DOHH2 (cell line): ENCODE measurements around the gene ANKRD55.

Source experiments
- H3F3A ChIP-seq: fragments of 200-600 bp; sonication (generic), shearing (Covaris generic); 2 replicates; pipeline ENCODE4 v1.6.0; 2016; ENCODE audit warnings: antibody characterized with exemption, mild to moderate bottlenecking; ENCODE audit not compliant: control insufficient read depth, insufficient read depth
- H3K27ac ChIP-seq: fragments of 200-600 bp; sonication (generic); 2 replicates; pipeline ENCODE4 v1.5.1; 2014; ENCODE audit warnings: low read depth, mild to moderate bottlenecking, low read length, moderate library complexity
- H3K27me3 ChIP-seq: fragments of 200-600 bp; sonication (generic); 2 replicates; pipeline ENCODE4 v1.6.1; 2014; ENCODE audit warnings: mild to moderate bottlenecking, low read length, mixed read lengths; ENCODE audit not compliant: control insufficient read depth
- H3K36me3 ChIP-seq: fragments of 200-600 bp; sonication (generic); 2 replicates; pipeline ENCODE4 v1.6.1; 2014; ENCODE audit warnings: mild to moderate bottlenecking, low read length, moderate library complexity, mixed read lengths; ENCODE audit not compliant: control insufficient read depth
- H3K4me1 ChIP-seq: fragments of 200-600 bp; sonication (generic); 2 replicates; pipeline ENCODE4 v1.6.1; 2014; ENCODE audit warnings: mild to moderate bottlenecking, low read length, mixed read lengths; ENCODE audit not compliant: control insufficient read depth
- H3K4me2 ChIP-seq: fragments of 200-600 bp; sonication (generic); 2 replicates; pipeline ENCODE4 v1.6.0; 2014; ENCODE audit warnings: mild to moderate bottlenecking, low read length, moderate library complexity
- H3K4me3 ChIP-seq: fragments of 200-600 bp; sonication (generic); 2 replicates; pipeline ENCODE4 v1.5.1; 2014; ENCODE audit warnings: mild to moderate bottlenecking, low read length, mixed read lengths
- H3K79me2 ChIP-seq: fragments of 200-600 bp; sonication (generic); 2 replicates; pipeline ENCODE4 v1.6.1; 2014; ENCODE audit warnings: mild to moderate bottlenecking, low read length, mixed read lengths; ENCODE audit not compliant: control insufficient read depth
- H3K9me2 ChIP-seq: fragments of 200-600 bp; sonication (generic); replicated peaks from 2 replicates; pipeline ENCODE4 v1.6.1; 2014; ENCODE audit warnings: mild to moderate bottlenecking, low read length, mixed read lengths; ENCODE audit not compliant: control insufficient read depth
- H3K9me3 ChIP-seq: fragments of 200-600 bp; sonication (generic); 2 replicates; pipeline ENCODE4 v1.6.1; 2014; ENCODE audit warnings: antibody characterized with exemption, low read length, mixed read lengths; ENCODE audit not compliant: control insufficient read depth, insufficient read depth
- H4K20me1 ChIP-seq: fragments of 200-600 bp; sonication (generic); 2 replicates; pipeline ENCODE4 v1.6.0; 2014; ENCODE audit warnings: low read depth, mild to moderate bottlenecking, antibody characterized with exemption, low read length, moderate library complexity; ENCODE audit not compliant: control insufficient read depth, insufficient read depth
- EZH2phosphoT487 ChIP-seq: fragments of 200-600 bp; sonication (generic); IDR thresholded peaks from 2 replicates; pipeline ENCODE4 v1.6.1; 2017; ENCODE audit warnings: borderline replicate concordance, mild to moderate bottlenecking, antibody characterized with exemption, low read length, moderate library complexity, mixed read lengths
- TF ChIP-seq, protein P1 (sequence below): fragments of 200-600 bp; sonication (generic); IDR thresholded peaks from one replicate; pipeline ENCODE4 v1.5.1; 2014; ENCODE audit warnings: antibody characterized with exemption, mild to moderate bottlenecking, low read depth, low read length; ENCODE audit not compliant: poor library complexity, severe bottlenecking

The ANKRD55 gene

DNA sequence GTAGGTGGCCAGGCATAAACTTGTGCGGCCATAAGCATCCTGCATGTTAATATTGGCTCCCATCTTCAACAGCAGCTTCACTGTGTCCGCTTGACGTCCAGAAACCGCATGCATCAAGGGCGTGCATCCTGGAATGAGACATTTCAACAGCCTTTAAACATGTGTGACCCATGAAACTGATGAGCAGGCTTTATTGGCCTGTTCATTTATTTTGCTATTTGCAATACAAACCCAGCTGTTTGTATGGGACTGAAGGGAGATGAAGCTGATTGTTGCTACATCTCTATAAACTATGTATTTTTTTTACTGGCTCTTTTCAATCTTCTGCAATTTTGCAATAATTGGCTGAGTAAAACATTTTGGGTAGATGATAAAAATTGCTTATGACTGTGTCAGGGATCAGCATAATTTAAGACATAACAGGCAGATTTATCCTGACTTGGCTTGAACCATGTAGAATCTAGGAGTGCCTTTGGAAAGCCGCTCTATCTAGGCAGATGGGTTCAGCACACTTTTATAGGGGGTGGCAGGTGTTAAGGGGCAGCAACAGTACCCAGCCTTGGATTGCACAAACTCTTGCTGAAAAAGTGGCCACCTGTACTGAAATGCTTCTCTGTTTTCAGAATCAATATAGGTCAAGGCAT is 56.9 kb downstream of the ANKRD55 start:
- TF ChIP-seq, protein P1, sequence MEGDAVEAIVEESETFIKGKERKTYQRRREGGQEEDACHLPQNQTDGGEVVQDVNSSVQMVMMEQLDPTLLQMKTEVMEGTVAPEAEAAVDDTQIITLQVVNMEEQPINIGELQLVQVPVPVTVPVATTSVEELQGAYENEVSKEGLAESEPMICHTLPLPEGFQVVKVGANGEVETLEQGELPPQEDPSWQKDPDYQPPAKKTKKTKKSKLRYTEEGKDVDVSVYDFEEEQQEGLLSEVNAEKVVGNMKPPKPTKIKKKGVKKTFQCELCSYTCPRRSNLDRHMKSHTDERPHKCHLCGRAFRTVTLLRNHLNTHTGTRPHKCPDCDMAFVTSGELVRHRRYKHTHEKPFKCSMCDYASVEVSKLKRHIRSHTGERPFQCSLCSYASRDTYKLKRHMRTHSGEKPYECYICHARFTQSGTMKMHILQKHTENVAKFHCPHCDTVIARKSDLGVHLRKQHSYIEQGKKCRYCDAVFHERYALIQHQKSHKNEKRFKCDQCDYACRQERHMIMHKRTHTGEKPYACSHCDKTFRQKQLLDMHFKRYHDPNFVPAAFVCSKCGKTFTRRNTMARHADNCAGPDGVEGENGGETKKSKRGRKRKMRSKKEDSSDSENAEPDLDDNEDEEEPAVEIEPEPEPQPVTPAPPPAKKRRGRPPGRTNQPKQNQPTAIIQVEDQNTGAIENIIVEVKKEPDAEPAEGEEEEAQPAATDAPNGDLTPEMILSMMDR: no peak
- no peak for TF ChIP-seq EZH2phosphoT487
- Histone ChIP-seq H3K4me3 (no peak overlapping the region), H3K9me2 (no peaks in the 10 kb centered on the region), H4K20me1 (no peaks in the 10 kb centered on the region), H3K4me1 (no peaks in the 10 kb centered on the region), H3K4me2 (no peak overlapping the region), H3K79me2 (no peaks in the 10 kb centered on the region), H3K27ac (no peak overlapping the region), H3K27me3 (peaks cover 11% of the 10 kb centered on the region), H3F3A (no peaks in the 10 kb centered on the region), H3K9me3 (no peaks in the 10 kb centered on the region), H3K36me3 (no peaks in the 10 kb centered on the region)

DNA sequence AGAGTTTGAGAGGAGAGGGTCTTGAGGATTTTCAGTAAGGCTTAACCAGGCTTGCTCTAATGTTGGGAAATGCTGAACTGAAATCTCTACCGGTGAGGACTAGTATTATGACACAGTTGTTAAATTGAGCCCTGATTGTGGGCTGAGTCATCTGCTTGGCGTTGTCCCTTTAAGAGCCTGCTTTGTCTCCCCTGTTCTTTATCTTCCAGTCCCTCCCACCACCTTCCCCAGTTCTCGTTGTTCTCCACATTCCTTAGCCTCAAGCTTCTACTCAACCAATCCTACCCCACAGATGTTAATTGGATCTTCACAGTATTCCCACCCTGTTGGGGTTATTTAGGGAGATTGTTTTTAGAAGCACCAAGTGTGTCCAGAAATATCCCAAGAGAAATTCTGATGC is 57.6 kb downstream of the ANKRD55 start:
- Histone ChIP-seq H3F3A (no peaks in the 10 kb centered on the region), H3K4me1 (no peaks in the 10 kb centered on the region), H3K9me2 (no peaks in the 10 kb centered on the region), H3K4me2 (no peak overlapping the region), H3K36me3 (no peaks in the 10 kb centered on the region), H3K27me3 (peaks cover 11% of the 10 kb centered on the region), H3K27ac (no peak overlapping the region), H4K20me1 (no peaks in the 10 kb centered on the region), H3K9me3 (no peaks in the 10 kb centered on the region), H3K79me2 (no peaks in the 10 kb centered on the region), H3K4me3 (no peak overlapping the region)
- TF ChIP-seq EZH2phosphoT487: no peak
- TF ChIP-seq, protein P1: no peak

GRCh38 chr5:56175021-56175420 is 58.1 kb downstream of the ANKRD55 start:
- H3K27ac ChIP-seq: no peak overlapping the region
- H3K4me3 ChIP-seq: no peak overlapping the region
- TF ChIP-seq, protein P1: no peak
- no peak for TF ChIP-seq EZH2phosphoT487
- H4K20me1 ChIP-seq: no peaks in the 10 kb centered on the region
- H3K9me3 ChIP-seq: no peaks in the 10 kb centered on the region
- H3K36me3 ChIP-seq: no peaks in the 10 kb centered on the region
- H3K27me3 ChIP-seq: peaks cover 11% of the 10 kb centered on the region
- H3K4me1 ChIP-seq: no peaks in the 10 kb centered on the region
- H3K79me2 ChIP-seq: no peaks in the 10 kb centered on the region
- no peak overlapping the region for H3K4me2 ChIP-seq
- H3F3A ChIP-seq: no peaks in the 10 kb centered on the region
- no peaks in the 10 kb centered on the region for H3K9me2 ChIP-seq
